GM12801 (cell line): ENCODE data around the gene CA6.

Experiments used
- TF ChIP-seq, protein P1 (sequence below): IDR thresholded peaks from one replicate; pipeline ENCODE4 v1.5.1; 2011; ENCODE audit warnings: control low read depth; ENCODE audit not compliant: insufficient read length; ENCODE audit errors: extremely low read depth

Gene CA6

GRCh38 chr1:8985915-8986813, 40.5 kb downstream of the CA6 start:
- TF ChIP-seq, protein P1, sequence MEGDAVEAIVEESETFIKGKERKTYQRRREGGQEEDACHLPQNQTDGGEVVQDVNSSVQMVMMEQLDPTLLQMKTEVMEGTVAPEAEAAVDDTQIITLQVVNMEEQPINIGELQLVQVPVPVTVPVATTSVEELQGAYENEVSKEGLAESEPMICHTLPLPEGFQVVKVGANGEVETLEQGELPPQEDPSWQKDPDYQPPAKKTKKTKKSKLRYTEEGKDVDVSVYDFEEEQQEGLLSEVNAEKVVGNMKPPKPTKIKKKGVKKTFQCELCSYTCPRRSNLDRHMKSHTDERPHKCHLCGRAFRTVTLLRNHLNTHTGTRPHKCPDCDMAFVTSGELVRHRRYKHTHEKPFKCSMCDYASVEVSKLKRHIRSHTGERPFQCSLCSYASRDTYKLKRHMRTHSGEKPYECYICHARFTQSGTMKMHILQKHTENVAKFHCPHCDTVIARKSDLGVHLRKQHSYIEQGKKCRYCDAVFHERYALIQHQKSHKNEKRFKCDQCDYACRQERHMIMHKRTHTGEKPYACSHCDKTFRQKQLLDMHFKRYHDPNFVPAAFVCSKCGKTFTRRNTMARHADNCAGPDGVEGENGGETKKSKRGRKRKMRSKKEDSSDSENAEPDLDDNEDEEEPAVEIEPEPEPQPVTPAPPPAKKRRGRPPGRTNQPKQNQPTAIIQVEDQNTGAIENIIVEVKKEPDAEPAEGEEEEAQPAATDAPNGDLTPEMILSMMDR = no peak

GRCh38 chr1:8986814-8987190, 41.1 kb downstream of the CA6 start:
- TF ChIP-seq, protein P1 = no peak

GRCh38 chr1:8987881-8988617, 42.4 kb downstream of the CA6 start:
- TF ChIP-seq, protein P1 = no peak

- TF ChIP-seq, protein P1 = no peak
Measured at GRCh38 chr1:8988618-8988967, 42.9 kb downstream of the CA6 start.

DNA sequence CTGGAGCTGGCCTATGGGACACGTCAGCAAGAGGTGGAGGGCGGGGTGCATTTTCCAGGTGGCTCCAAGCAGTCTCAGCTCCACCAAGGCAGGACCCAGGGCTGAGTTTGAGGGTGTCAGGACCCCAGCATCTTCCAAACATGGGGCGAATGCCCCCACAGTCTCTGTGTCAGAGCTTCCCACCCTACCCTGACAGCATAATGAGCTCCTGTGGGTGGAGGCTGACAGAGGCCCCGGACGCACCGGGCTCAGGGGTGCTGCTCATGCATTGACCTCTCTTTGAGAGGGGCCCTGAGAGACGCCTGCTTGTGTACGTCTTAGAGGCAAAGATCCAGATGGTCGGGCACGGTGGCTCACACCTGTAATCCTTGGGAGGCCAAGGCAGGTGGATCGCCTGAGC, 43.4 kb downstream of the CA6 start:
- TF ChIP-seq, protein P1 = no peak

- TF ChIP-seq, protein P1 = no peak
Measured at GRCh38 chr1:8989821-8990220, 44.2 kb downstream of the CA6 start.

- TF ChIP-seq, protein P1 = no peak
Measured at GRCh38 chr1:8992936-8993687, 47.4 kb downstream of the CA6 start.
